Activated T-cell treated with anti-CD3 and anti-CD28 coated beads for 48 hours (primary cell): ENCODE results near the gene CDK10.
"Not testable (repeated sequence)": the region's sequence is repeated elsewhere in the genome, so short reads cannot be mapped to it uniquely, and the experiment has no call there.

Experiments used
- DNase-seq: peaks from one replicate; pipeline ENCODE4 v3.0.0-alpha.2; 2020; ENCODE audit warnings: low read depth

Gene CDK10

DNA sequence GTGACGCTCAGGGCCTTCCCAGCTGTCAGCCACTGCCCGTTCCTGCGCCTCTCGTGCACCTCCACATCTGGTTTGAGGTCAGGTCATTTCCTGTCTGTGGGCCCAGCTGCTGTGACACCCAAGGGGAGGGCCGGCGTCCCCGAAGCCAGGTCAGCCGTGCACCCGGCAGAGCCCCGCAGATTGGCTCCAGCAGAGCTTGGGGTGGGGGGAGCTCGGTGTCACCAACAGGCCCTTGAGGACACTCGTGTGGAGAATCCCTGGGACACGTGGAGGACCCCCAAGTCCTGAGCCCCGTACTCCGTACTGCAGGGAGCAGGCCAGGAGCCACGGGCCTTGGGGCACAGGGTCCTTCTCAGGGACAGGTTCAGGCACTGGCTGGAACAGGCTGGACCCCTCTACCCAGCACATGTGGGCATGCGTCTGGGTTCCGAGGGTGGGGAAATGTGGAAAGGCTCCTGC is 10.2 kb downstream of the CDK10 start:
- no peak for DNase-seq

DNA sequence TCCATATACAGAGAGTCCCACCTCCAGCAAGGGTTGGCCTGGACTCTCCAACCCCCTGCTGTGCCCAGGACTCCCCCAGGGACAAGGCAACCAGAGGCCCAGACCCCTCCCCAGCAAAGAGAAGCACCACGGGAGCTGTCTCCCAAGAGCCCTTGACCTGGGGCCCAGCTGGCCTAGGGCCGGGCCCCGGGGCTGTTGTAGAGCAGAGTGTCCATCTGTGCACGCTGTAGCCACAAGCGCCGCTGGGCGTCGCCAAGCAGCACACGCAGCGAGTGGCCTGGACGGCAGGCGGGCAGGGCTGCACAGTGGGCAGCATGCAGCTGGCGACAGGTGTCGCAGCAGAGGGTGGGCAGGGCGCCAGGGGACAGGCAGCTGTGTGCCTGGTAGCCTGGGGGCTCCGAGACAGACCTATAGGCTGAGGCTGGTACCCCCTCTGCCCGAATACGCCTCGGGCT is 10.7 kb downstream of the CDK10 start:
- no peak for DNase-seq

- DNase-seq: no peak
Observed at GRCh38 chr16:89697616-89698331, 11.3 kb downstream of the CDK10 start.

DNA sequence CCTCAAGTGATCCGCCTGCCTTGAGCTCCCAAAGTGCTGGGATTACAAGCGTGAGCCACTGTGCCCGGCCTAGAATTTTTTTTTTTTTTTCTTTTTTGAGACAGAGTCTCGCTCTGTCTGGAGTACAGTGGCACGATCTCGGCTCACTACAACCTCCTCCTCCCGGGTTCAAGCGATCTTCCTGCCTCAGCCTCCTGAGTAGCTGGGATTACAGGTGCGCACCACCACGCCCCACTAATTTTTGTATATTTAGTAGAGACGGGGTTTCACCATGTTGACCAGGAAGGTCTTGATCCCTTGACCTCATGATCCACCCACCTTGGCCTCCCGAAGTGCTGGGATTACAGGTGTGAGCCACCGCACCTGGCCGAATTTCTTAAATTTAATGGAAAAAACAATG is 12.2 kb downstream of the CDK10 start:
- DNase-seq: not testable (repeated sequence)

DNA sequence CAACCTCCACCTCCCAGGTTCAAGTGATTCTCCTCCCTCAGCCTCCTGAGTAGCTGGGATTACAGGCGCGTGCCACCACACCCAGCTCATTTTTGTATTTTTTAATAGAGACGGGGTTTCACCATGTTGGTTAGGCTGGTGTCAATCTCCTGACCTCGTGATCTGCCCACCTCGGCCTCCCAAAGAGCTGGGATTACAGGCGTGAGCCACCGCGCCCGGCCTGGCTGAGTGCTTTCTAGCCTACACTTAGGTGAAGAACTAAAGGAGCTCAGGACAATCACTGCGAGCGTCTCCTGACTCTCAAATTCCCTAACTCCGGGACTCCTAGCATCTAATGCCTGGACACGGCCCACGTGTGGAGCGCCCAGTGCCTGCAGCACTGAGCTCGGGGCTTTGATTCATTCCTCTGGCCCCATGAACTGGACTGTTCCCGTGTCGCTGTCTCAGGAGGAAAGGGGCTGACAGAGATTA is 13.2 kb downstream of the CDK10 start:
- DNase-seq: not testable (repeated sequence)

DNA sequence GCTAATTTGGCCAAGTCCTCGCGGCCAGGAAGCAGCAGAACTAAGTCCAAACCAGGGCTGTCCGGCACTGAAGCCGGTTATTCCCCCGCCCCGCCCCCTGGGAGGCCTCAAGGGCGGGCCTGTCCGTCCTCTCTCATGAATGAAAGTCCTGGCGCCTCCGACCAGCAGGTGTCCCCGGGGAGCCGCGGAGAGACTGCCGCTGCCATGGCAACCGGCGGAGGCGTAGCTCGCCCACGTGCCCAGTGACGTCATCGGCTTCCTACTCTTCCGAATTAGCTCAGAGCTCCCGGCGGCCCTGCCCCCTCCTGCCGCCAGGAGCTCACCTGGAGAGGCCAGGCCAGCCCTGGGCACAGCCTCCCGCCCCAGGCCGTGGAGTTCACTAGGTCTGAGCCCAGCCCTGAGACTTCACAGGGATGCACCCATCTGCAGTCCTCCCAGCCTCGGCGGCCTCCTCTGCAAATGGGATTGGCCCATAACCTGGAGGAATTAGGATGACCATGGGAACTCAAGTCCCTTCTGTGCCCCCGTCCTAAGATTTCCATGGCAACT is 13.7 kb downstream of the CDK10 start:
- peak; percentile 95 for DNase-seq

GRCh38 chr16:89700649-89701424 is 14.3 kb downstream of the CDK10 start:
- peak; percentile 55 for DNase-seq

DNA sequence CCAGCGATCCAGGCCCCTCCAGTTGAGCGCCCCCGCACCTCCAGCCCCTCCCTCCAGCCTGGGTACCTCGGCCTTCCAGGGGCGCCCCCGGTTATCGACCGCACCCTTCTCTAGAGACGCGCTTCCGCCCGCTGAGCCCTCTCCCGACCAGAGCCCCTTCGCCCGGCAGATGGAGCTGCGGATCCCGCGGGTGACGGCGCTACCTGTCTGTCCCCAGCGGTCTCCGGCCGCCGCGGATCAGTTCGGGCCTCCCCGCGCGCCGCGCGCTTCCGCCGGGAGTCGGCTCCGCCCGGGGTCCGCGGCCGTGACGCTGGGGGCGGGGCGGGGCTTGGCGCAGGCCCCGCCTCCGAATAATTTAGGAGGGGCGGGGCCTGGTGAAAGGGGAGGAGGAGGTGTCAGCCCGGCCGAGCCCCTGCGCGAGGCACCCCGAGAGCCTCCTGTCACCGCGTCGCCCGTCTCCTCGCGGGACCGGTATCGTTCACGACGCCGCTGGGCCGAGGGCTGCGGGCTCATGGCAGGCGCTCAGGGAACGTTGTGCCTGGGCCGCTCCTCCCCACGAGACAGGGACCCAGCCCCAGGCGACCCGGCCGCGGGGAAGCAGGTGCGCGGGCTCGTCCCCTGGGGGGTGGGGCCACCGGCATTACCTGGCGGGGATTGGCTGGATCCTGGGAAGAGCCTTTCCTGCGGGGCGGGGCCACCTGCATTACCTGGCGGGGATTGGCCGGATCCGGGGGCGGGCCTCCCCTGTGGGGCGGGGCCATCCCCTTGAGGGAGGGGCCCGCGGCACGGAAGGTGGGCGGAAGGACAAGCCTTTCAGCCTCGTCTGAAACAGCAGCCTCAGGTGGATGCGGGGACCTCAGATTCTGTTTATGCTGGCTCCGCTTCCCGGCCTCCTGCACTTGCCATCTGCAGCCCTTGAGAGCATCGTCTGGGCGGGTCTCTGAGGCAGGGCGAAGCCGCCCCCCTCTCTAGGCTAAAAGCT is 15.2 kb downstream of the CDK10 start, which contains the start of gene SPATA2L:
TSS of gene SPATA2L (minus strand) at position 281 of the 982 bp plus-strand sequence. CDS start 473 bp downstream, outside the sequence.
- DNase-seq: peak; percentile 97

- DNase-seq: no peak
Observed at GRCh38 chr16:89704281-89704680, 17.8 kb downstream of the CDK10 start.

GRCh38 chr16:89705006-89705405 is 18.5 kb downstream of the CDK10 start:
- DNase-seq: no peak

GRCh38 chr16:89706518-89707260 is 20.2 kb downstream of the CDK10 start:
- DNase-seq: no peak

- no peak for DNase-seq
Observed at GRCh38 chr16:89707695-89708094, 21.2 kb downstream of the CDK10 start.

- DNase-seq: no peak
Observed at GRCh38 chr16:89708481-89708931, 22.0 kb downstream of the CDK10 start.

- no peak for DNase-seq
Observed at GRCh38 chr16:89709166-89709565, 22.7 kb downstream of the CDK10 start.

DNA sequence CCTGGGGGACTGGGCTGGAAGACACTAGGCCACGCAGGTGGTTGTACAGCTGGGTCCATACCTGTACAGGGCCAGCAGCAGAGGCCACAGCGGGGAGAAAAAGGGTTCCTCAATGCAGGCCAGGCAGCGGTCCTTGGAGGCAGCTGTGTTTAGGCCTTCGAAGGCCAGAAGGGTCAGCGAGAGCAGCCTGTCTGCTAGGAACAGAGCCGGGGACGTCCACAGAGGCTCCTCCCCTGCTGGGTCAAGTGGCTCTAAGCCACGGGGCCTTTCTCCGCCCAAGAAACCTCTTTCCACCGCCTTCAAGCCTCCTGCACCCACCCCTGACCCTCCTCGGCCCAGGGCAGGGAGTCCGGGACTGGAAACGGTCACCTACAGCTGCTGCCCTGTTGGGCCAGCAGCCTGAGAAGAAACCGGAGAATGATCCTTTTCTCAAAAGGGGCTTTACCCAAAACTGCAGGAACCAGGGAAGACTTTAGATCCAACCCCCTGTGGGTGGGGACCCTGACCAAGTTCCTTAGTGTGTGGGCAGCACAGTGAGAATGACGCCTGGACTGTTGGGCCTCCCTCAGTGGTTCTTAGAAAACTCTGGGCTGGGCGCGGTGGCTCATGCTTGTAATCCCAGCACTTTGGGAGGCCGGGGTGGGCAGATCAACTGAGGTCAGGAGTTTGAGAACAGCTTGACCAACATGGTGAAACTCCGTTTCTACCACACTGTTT is 23.4 kb downstream of the CDK10 start:
- no peak for DNase-seq

- no peak for DNase-seq
Observed at GRCh38 chr16:89710709-89711564, 24.4 kb downstream of the CDK10 start.

- peak; percentile 62 for DNase-seq
Observed at GRCh38 chr16:89711601-89712273, 25.2 kb downstream of the CDK10 start.

GRCh38 chr16:89712274-89712781 is 25.8 kb downstream of the CDK10 start:
- no peak for DNase-seq
